ENCODE data around the gene SAMD14.

Gene SAMD14

GRCh38 chr17:50094753-50095619, 35.0 kb downstream of the SAMD14 start, which contains the start of gene PDK2:
Gene PDK2, plus strand, starts transcription at chr17:50095351. Its CDS starts 85 bp downstream, at chr17:50095436.
- FAIRE-seq, result no peak

- peak; percentile 24 for FAIRE-seq
Observed at GRCh38 chr17:50094243-50094752, 35.7 kb downstream of the SAMD14 start.

GRCh38 chr17:50093807-50094206, 36.2 kb downstream of the SAMD14 start:
- no peak for FAIRE-seq

- no peak for FAIRE-seq
Observed at GRCh38 chr17:50093246-50093645, 36.7 kb downstream of the SAMD14 start.

- FAIRE-seq, result no peak
Observed at GRCh38 chr17:50091918-50092285, 38.1 kb downstream of the SAMD14 start.

- no peak for FAIRE-seq
Observed at GRCh38 chr17:50090971-50091917, 38.7 kb downstream of the SAMD14 start.

GRCh38 chr17:50090071-50090470, 39.9 kb downstream of the SAMD14 start:
- FAIRE-seq, result no peak

- no peak for FAIRE-seq
Observed at GRCh38 chr17:50088952-50089825, 40.8 kb downstream of the SAMD14 start.

GRCh38 chr17:50087912-50088405, 42.0 kb downstream of the SAMD14 start:
- FAIRE-seq, result no peak

- no peak for FAIRE-seq
Observed at GRCh38 chr17:50087246-50087911, 42.6 kb downstream of the SAMD14 start.

GRCh38 chr17:50081757-50082156, 48.2 kb downstream of the SAMD14 start:
- no peak for FAIRE-seq

- FAIRE-seq, result no peak
Observed at GRCh38 chr17:50080827-50081226, 49.1 kb downstream of the SAMD14 start.

GRCh38 chr17:50080096-50080480, 49.9 kb downstream of the SAMD14 start:
- FAIRE-seq, result no peak

- FAIRE-seq, result no peak
Observed at GRCh38 chr17:50079334-50080095, 50.4 kb downstream of the SAMD14 start.

GRCh38 chr17:50078430-50078829, 51.5 kb downstream of the SAMD14 start:
- no peak for FAIRE-seq

- FAIRE-seq, result no peak
Observed at GRCh38 chr17:50076591-50077235, 53.2 kb downstream of the SAMD14 start.

- FAIRE-seq, result no peak
Observed at GRCh38 chr17:50076221-50076590, 53.8 kb downstream of the SAMD14 start.

GRCh38 chr17:50075446-50076032, 54.4 kb downstream of the SAMD14 start:
- no peak for FAIRE-seq

- no peak for FAIRE-seq
Observed at GRCh38 chr17:50074227-50074626, 55.7 kb downstream of the SAMD14 start.

- no peak for FAIRE-seq
Observed at GRCh38 chr17:50072925-50073324, 57.0 kb downstream of the SAMD14 start.
